HEK293 (cell line): ENCODE data around the gene CORO7.

Source experiments
- CTCF ChIA-PET: fragments of 350-600 bp; formaldehyde crosslinking; extraction: SDS; loops from one replicate; lab custom pipeline; 2021; ENCODE audit warnings: antibody characterized with exemption; lab: Yijun Ruan, JAX
- POLR2A ChIA-PET: fragments of 300-600 bp; formaldehyde crosslinking; extraction: SDS; loops from one replicate; lab custom pipeline; 2020; ENCODE audit warnings: antibody characterized with exemption, inconsistent platforms; lab: Yijun Ruan, JAX
- H3K27ac ChIP-seq: fragments of 200-500 bp; sonication (Bioruptor generic); 2 replicates; pipeline ENCODE4 v1.5.1; 2014; ENCODE audit warnings: low read depth, low read length, control low read depth, inconsistent platforms; ENCODE audit errors: extremely low read depth
- H3K36me3 ChIP-seq, 2 experiments: fragments of 200-500 bp in 1 of 2; sonication (Bioruptor generic) in 1 of 2; 1 replicate in 1 of 2; 2 replicates in 1 of 2; pipeline ENCODE4 v1.5.1; 2014 to 2017; ENCODE audit warnings: inconsistent platforms in 2 of 2, low read length in 2 of 2; ENCODE audit not compliant: control insufficient read depth in 2 of 2, insufficient read depth in 1 of 2
- H3K4me1 ChIP-seq: fragments of 200-500 bp; sonication (Bioruptor generic); 2 replicates; pipeline ENCODE4 v1.5.1; 2014; ENCODE audit warnings: mild to moderate bottlenecking, low read length, inconsistent platforms; ENCODE audit not compliant: control insufficient read depth, insufficient read depth
- H3K4me3 ChIP-seq: 2 replicates; pipeline ENCODE4 v1.5.1; 2011; ENCODE audit warnings: low read depth, mild to moderate bottlenecking, control low read depth, low read length, moderate library complexity
- H3K9me3 ChIP-seq: fragments of 200-500 bp; sonication (Bioruptor generic); 2 replicates; pipeline ENCODE4 v1.5.1; 2014; ENCODE audit warnings: low read depth, low read length, inconsistent platforms; ENCODE audit not compliant: control insufficient read depth, insufficient read depth
- AEBP2 ChIP-seq: fragments of 450-650 bp; formaldehyde crosslinking; IDR thresholded peaks from 2 replicates; pipeline ENCODE4 v1.5.1; 2016; ENCODE audit warnings: missing biosample characterization, missing genetic modification characterization, borderline replicate concordance
- BCL11A ChIP-seq: fragments of 450-650 bp; formaldehyde crosslinking; IDR thresholded peaks from 2 replicates; pipeline ENCODE4 v1.5.1; 2016; ENCODE audit warnings: low read depth, missing biosample characterization, missing genetic modification characterization
- FEZF1 ChIP-seq: fragments of 450-650 bp; formaldehyde crosslinking; IDR thresholded peaks from 2 replicates; pipeline ENCODE4 v1.5.1; 2016; ENCODE audit warnings: missing biosample characterization, missing genetic modification characterization
- KLF1 ChIP-seq: fragments of 450-650 bp; formaldehyde crosslinking; IDR thresholded peaks from 2 replicates; pipeline ENCODE4 v1.5.1; 2016; ENCODE audit warnings: missing biosample characterization, missing genetic modification characterization
- PRDM10 ChIP-seq: fragments of 450-650 bp; formaldehyde crosslinking; IDR thresholded peaks from 2 replicates; pipeline ENCODE4 v1.5.1; 2016; ENCODE audit warnings: missing biosample characterization, missing genetic modification characterization
- REST ChIP-seq: fragments of 450-650 bp; formaldehyde crosslinking; IDR thresholded peaks from 2 replicates; pipeline ENCODE4 v1.5.1; 2016; ENCODE audit warnings: missing biosample characterization, missing genetic modification characterization
- SALL2 ChIP-seq: fragments of 450-650 bp; formaldehyde crosslinking; IDR thresholded peaks from 2 replicates; pipeline ENCODE4 v1.5.0; 2017; ENCODE audit warnings: missing biosample characterization, mild to moderate bottlenecking, missing genetic modification characterization, borderline replicate concordance
- ZBTB17 ChIP-seq: fragments of 450-650 bp; formaldehyde crosslinking; IDR thresholded peaks from 2 replicates; pipeline ENCODE4 v1.5.1; 2016; ENCODE audit warnings: missing biosample characterization, missing genetic modification characterization
- ZNF155 ChIP-seq: fragments of 450-650 bp; formaldehyde crosslinking; IDR thresholded peaks from 2 replicates; pipeline ENCODE4 v1.5.1; 2016; ENCODE audit warnings: missing biosample characterization, missing genetic modification characterization
- ZNF19 ChIP-seq: fragments of 450-650 bp; formaldehyde crosslinking; IDR thresholded peaks from 2 replicates; pipeline ENCODE4; 2016; ENCODE audit warnings: missing biosample characterization, missing genetic modification characterization, low read depth
- ZNF202 ChIP-seq: fragments of 450-650 bp; formaldehyde crosslinking; IDR thresholded peaks from 2 replicates; pipeline ENCODE4 v1.5.1; 2016; ENCODE audit warnings: missing biosample characterization, missing genetic modification characterization, borderline replicate concordance
- ZNF324 ChIP-seq: fragments of 450-650 bp; formaldehyde crosslinking; IDR thresholded peaks from 2 replicates; pipeline ENCODE4 v1.5.1; 2016; ENCODE audit warnings: missing biosample characterization, missing genetic modification characterization
- ZNF335 ChIP-seq: fragments of 450-650 bp; formaldehyde crosslinking; conservative IDR thresholded peaks from 2 replicates; pipeline ENCODE4 v1.5.1; 2016; ENCODE audit warnings: missing biosample characterization, missing genetic modification characterization
- ZNF398 ChIP-seq: fragments of 450-650 bp; formaldehyde crosslinking; IDR thresholded peaks from 2 replicates; pipeline ENCODE4 v1.5.1; 2017; ENCODE audit warnings: missing biosample characterization, missing genetic modification characterization
- ZNF416 ChIP-seq: fragments of 450-650 bp; formaldehyde crosslinking; IDR thresholded peaks from 2 replicates; pipeline ENCODE4 v1.5.1; 2016; ENCODE audit warnings: missing biosample characterization, missing genetic modification characterization
- ZNF513 ChIP-seq: fragments of 450-650 bp; IDR thresholded peaks from 2 replicates; pipeline ENCODE4 v1.5.1; 2018; ENCODE audit warnings: missing biosample characterization, missing genetic modification characterization
- ZNF560 ChIP-seq: fragments of 450-650 bp; formaldehyde crosslinking; IDR thresholded peaks from 2 replicates; pipeline ENCODE4 v1.5.1; 2017; ENCODE audit warnings: missing biosample characterization, missing genetic modification characterization, borderline replicate concordance
- ZNF629 ChIP-seq: fragments of 450-650 bp; formaldehyde crosslinking; IDR thresholded peaks from 2 replicates; pipeline ENCODE4 v1.5.1; 2017; ENCODE audit warnings: missing biosample characterization, missing genetic modification characterization
- ZNF654 ChIP-seq: fragments of 450-650 bp; formaldehyde crosslinking; IDR thresholded peaks from 2 replicates; pipeline ENCODE4 v1.5.1; 2016; ENCODE audit warnings: low read depth, missing biosample characterization, missing genetic modification characterization
- ZNF670 ChIP-seq: fragments of 450-650 bp; formaldehyde crosslinking; IDR thresholded peaks from 2 replicates; pipeline ENCODE4 v1.5.1; 2016; ENCODE audit warnings: missing biosample characterization, missing genetic modification characterization, low read depth
- ZNF701 ChIP-seq: fragments of 450-650 bp; formaldehyde crosslinking; IDR thresholded peaks from 2 replicates; pipeline ENCODE4 v1.5.1; 2016; ENCODE audit warnings: missing biosample characterization, missing genetic modification characterization
- ZNF707 ChIP-seq: fragments of 450-650 bp; formaldehyde crosslinking; IDR thresholded peaks from 2 replicates; pipeline ENCODE4 v1.5.1; 2016; ENCODE audit warnings: missing biosample characterization, missing genetic modification characterization
- ZNF791 ChIP-seq: fragments of 450-650 bp; formaldehyde crosslinking; IDR thresholded peaks from 2 replicates; pipeline ENCODE4 v1.5.1; 2016; ENCODE audit warnings: missing biosample characterization, missing genetic modification characterization
- ZXDB ChIP-seq: fragments of 450-650 bp; formaldehyde crosslinking; IDR thresholded peaks from 2 replicates; pipeline ENCODE4 v1.5.1; 2016; ENCODE audit warnings: missing biosample characterization, missing genetic modification characterization

The CORO7 gene

GRCh38 chr16:4419402-4419959 is 3.1 kb upstream of the CORO7 start (continued):
- TF ChIP-seq ZNF707 (tag by site-specific recombination) = no peak
- TF ChIP-seq ZNF701 (tag by site-specific recombination) = no peak
- TF ChIP-seq BCL11A = no peak
- no peak for TF ChIP-seq ZNF155 (tag by site-specific recombination)
- no peak for TF ChIP-seq ZNF324 (tag by site-specific recombination)
- TF ChIP-seq AEBP2 = no peak
- no peak for TF ChIP-seq ZNF670 (tag by site-specific recombination)
- no peak for TF ChIP-seq ZNF335 (tag by site-specific recombination)

- ChIA-PET CTCF (interaction anchor here (0.6 to 9.9 kb wide), 4 partner anchors 13 to 322 kb away, joined by 3 to 135 read pairs (median 5); no protein-coding TSS in a partner anchor), POLR2A (interaction anchor here (1.0 to 1.8 kb wide), 4 partner anchors 11 to 64 kb away, joined by 3 to 6 read pairs (median 4); no protein-coding TSS in a partner anchor)
- Histone ChIP-seq H3K4me3 (peak overlapping the region; percentile 67), H3K4me1 (no peaks in the 10 kb centered on the region; the same call in 1 of the 2 replicates), H3K27ac (peak overlapping the region; percentile 72; the same call in 1 of the 2 replicates), H3K36me3 (peaks cover 0 to 20% of the 10 kb centered on the region in 2 experiments; a peak in 1 of 3 replicates), H3K9me3 (no peaks in the 10 kb centered on the region)
- TF ChIP-seq ZNF416 (no peak), PRDM10 (tag by site-specific recombination) (peak; percentile 81), ZBTB17 (tag by site-specific recombination) (peak; percentile 86), ZNF19 (tag by site-specific recombination) (no peak), ZNF560 (tag by site-specific recombination) (no peak), ZNF654 (tag by site-specific recombination) (no peak), FEZF1 (no peak), ZNF629 (tag by site-specific recombination) (no peak), REST (tag by site-specific recombination) (no peak), ZNF791 (tag by site-specific recombination) (no peak), ZNF398 (0 out of 2 replicates have a peak, but pooled peaks have one; percentile 3), ZXDB (tag by site-specific recombination) (peak; percentile 11; the same call in 1 of the 2 replicates), ZNF202 (tag by site-specific recombination) (no peak), KLF1 (tag by site-specific recombination) (peak; percentile 61), SALL2 (tag by site-specific recombination) (no peak), ZNF513 (tag by site-specific recombination) (no peak)
Measured at GRCh38 chr16:4415538-4416199, 727 bp downstream of the CORO7 start.
